ENCODE measurements around the gene ZNF718.
"Not testable (repeated sequence)": the region's sequence is repeated elsewhere in the genome, so short reads cannot be mapped to it uniquely, and the experiment has no call there.

Gene ZNF718

GRCh38 chr4:161496-162284, 37.4 kb downstream of the ZNF718 start:
- DNase-seq = no peak

- DNase-seq = not testable (repeated sequence)
Observed at GRCh38 chr4:169640-170039, 45.3 kb downstream of the ZNF718 start.

GRCh38 chr4:171318-171717, 47.0 kb downstream of the ZNF718 start:
- not testable (repeated sequence) for DNase-seq

GRCh38 chr4:173666-174314, 49.5 kb downstream of the ZNF718 start:
- no peak for DNase-seq

GRCh38 chr4:175986-176385, 51.7 kb downstream of the ZNF718 start:
- DNase-seq = no peak

GRCh38 chr4:176995-177394, 52.7 kb downstream of the ZNF718 start:
- no peak for DNase-seq

- not testable (repeated sequence) for DNase-seq
Observed at GRCh38 chr4:182225-182624, 57.9 kb downstream of the ZNF718 start.

GRCh38 chr4:188091-188490, 63.8 kb downstream of the ZNF718 start:
- no peak for DNase-seq

- DNase-seq = not testable (repeated sequence)
Observed at GRCh38 chr4:195159-195558, 70.9 kb downstream of the ZNF718 start.

GRCh38 chr4:200936-201335, 76.6 kb downstream of the ZNF718 start:
- DNase-seq = no peak

GRCh38 chr4:202822-203221, 78.5 kb downstream of the ZNF718 start:
- not testable (repeated sequence) for DNase-seq

- no peak for DNase-seq
Observed at GRCh38 chr4:205097-205756, 80.9 kb downstream of the ZNF718 start.

- no peak for DNase-seq
Observed at GRCh38 chr4:206054-206453, 81.8 kb downstream of the ZNF718 start.

GRCh38 chr4:208416-209096, 84.3 kb downstream of the ZNF718 start:
- DNase-seq = not testable (repeated sequence)

- no peak for DNase-seq
Observed at GRCh38 chr4:211033-211511, 86.8 kb downstream of the ZNF718 start.

- peak in 1 of 5 donors; percentile 1 for DNase-seq
Observed at GRCh38 chr4:212438-213188, 88.3 kb downstream of the ZNF718 start.

- not testable (repeated sequence) for DNase-seq
Observed at GRCh38 chr4:213189-213535, 88.9 kb downstream of the ZNF718 start.

Measured in T-helper 1 cell (primary cell).